Stimulated activated CD4-positive, alpha-beta T cell treated with anti-CD3 and anti-CD28 coated beads, Interleukin-1b, Interleukin-23, amount 100 ng/mL, for 48 hours (primary cell): ENCODE measurements around the gene XRCC5.

Experiments used
- DNase-seq: peaks from one replicate; pipeline ENCODE4 v3.0.0-alpha.2; 2020

Gene XRCC5

GRCh38 chr2:216236486-216236885, 127.3 kb downstream of the XRCC5 start:
- DNase-seq: no peak

GRCh38 chr2:216242365-216242764, 133.2 kb downstream of the XRCC5 start:
- DNase-seq: no peak

GRCh38 chr2:216243026-216243425, 133.9 kb downstream of the XRCC5 start:
- no peak for DNase-seq

GRCh38 chr2:216245391-216245975, 136.3 kb downstream of the XRCC5 start:
- DNase-seq: no peak

- no peak for DNase-seq
These were observed 137.6 kb downstream of the XRCC5 start for GRCh38 chr2:216246766-216247165.
